GM21528 (cell line): ENCODE data around the gene CCDC6.
A peak's percentile ranks its signal among the peaks of the same experiment; 100 is the strongest.
"Not testable (repeated sequence)": the region's sequence is repeated elsewhere in the genome, so short reads cannot be mapped to it uniquely, and the experiment has no call there.

ENCODE experiments used
- ATAC-seq: cut with Tn5 transposase; IDR thresholded peaks from one replicate; pipeline ENCODE4 v1.9.1; 2021; ENCODE audit warnings: mild to moderate bottlenecking, moderate library complexity; ENCODE audit not compliant: unreplicated experiment, low FRiP score

The CCDC6 gene

DNA sequence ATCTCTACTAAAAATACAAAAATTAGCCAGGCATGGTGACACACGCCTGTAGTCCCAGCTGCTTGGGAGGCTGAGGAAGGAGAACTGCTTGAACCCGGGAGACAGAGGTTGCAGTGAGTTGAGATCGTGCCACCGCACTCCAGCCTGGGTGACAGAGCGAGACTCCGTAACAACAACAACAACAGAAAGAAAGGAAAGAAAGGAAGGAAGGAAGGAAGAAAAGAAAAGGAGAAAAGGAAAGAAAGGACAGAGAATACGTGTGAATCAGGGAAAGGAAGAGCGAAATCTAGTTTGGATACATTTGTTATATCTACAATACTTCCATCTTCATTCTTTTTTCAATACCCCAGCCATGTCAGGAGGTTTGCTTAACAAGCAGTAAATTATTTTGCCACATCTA, 21.5 kb downstream of the CCDC6 start:
- ATAC-seq: not testable (repeated sequence)

DNA sequence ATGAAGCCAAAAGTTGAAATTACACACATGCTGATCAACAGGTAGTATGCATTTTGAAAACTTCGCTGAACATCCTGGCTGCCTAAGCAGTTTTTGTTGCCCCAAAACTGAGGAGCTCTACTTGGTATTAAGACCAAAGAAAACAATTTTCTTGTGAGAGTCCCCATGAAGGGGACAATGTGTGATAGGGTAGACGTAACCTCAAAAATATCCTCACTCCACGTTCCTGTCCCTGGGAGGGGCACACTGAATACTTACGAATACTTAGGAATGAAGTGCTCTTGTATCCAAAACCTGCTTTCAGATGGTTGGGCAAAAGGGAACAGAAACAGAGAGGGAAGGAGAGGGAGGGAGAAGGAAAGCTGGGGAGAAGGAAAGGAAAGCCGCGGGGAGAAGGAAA, 24.7 kb downstream of the CCDC6 start:
- ATAC-seq: no peak

DNA sequence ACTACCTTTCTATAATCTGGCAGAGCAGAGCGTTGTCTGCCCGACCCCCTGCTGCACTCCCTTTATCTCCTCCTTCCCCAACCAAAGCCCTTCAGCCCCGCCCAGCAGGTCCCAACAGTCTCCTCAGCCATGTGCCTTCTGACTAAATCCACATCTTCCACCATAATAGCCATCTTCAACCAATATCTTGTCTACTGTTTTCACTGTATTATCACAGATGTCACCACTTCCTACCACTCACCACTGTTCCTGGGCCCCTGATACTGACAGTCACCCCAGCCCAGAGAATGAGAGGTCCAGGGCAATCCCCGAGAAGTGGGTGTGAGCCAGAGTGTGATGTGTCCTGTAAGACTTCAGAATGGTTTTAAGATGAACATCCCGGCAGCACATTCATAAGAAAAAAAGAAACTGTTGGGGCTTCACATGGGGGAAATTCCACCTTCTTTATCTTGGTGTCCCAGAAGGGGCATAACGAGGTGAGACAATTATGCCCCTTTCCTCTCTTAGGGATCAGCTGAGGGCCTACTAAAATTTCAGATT, 25.3 kb downstream of the CCDC6 start:
- peak; percentile 63 for ATAC-seq

DNA sequence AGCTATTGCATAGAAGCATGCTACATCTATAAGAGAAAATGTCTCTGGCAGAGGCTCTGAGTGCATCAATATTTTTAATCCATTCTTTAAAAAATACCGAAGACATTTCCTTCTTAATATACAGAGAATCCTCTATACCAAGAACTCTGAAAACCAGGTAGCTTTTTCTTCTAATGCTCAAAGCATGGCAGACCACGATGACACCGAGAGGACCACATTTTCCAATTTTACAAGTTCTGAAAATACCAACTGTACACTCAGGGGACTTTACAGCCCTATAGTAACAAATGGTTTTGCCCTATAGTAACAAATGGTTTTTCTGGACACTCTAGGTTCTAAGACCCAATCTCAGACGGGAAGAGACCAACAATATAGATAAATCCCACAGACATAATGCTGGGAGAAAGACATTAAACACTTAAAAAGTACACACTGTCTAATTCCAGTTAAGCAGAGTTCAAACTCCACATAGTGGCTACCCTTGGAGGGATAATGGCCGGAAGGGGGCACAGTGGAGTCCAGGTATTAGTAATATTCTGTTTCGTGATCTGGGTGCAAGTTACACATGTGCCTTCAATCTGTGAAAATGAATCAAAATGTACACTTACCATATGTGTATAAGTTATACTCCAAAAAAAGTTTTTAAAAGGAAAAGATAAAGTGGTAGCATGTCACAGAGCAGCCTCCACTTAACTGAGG, 26.2 kb downstream of the CCDC6 start:
- no peak for ATAC-seq

GRCh38 chr10:59879363-59879913, 26.9 kb downstream of the CCDC6 start:
- peak; percentile 54 for ATAC-seq

DNA sequence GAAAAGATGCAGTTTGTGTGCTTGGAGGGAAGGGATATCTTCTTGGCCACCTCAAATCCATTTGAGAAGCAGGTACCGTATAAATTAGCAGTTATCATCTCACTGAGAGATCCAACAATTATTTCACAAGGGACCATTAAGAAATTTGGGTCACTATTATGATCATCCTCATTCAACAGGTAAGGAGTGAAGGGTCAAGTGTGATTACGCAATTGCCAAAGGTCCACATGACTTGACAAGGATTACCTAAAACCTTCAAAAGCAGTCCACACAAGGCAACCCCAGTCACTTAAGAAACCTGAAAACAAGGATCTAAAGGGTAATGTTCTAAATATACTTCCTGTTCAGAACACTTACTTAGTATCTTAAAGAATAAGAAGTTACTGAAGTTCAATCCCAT, 27.4 kb downstream of the CCDC6 start:
- ATAC-seq: no peak

DNA sequence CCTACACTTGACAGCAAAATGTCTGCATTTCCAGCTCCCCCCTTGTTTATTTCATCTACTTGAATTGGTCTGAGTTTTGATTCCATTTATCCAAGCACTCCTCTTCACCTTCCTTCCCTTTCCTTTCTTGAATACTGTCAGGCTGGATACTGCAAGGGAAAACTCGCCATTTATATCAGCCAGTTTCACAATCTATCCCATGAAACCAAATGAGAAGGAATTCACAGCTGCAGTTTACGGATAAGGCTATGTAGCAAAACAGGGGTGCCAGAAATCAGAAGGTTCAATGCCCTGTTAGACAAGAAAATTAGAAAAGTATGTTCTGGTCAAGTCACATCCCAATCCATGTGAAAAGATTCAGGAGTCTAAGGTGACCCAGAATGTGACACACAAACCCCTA, 28.1 kb downstream of the CCDC6 start:
- ATAC-seq: no peak

GRCh38 chr10:59877191-59877671, 29.1 kb downstream of the CCDC6 start:
- no peak for ATAC-seq

GRCh38 chr10:59876695-59877094, 29.7 kb downstream of the CCDC6 start:
- no peak for ATAC-seq

DNA sequence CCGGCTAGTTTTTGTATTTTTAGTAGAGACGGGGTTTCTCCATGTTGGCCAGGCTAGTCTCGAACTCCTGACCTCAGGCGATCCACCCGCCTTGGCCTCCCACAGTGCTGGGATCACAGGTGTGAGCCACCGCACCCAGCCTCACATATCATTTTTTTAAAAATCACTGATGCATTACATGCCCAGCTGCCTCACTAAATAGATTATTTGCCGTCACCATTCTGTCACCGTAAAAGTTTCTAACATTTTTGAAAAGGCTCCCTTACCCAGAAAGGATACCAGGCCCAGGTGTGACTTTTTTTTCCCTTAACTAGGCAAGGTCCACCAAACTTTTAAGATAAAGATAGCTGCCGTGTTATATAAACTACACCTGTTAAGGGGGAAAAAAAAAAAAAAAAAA, 30.1 kb downstream of the CCDC6 start:
- not testable (repeated sequence) for ATAC-seq

DNA sequence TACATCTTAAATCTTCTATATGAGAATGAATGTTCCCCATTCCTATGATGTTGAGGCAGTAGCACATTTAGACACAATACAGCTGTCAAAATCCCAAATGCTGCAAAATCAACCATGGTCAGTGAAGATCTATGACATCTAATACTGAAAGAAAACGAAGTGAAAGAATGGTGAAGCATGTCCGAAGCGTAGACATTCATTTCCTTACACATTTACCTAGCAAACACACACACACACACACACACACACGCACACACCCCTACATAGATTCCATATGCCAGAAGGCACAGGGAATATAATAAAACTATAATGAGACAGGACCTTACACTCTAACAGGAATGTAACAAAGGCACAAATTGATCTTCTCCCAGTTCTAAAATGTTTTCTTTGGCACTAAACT, 32.5 kb downstream of the CCDC6 start:
- ATAC-seq: peak; percentile 69

GRCh38 chr10:59872892-59873463, 33.4 kb downstream of the CCDC6 start:
- no peak for ATAC-seq

- ATAC-seq: no peak
These were observed 36.2 kb downstream of the CCDC6 start for GRCh38 chr10:59870152-59870551.

DNA sequence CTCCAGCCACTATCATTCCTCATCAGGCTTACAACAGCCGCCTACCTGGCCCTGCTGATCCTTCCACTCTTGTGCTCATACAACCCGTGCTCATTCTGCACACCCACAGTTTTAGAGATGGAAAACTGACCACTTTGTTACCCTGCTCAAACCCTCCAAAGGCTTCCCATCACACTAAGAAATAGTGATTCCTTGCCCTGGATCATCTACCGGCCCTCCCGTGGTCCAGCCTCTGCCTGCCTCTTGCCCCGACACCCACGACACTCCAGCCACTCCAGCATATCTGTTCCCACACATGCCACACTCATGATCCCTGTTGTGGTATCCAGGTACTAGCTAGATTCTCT, 36.8 kb downstream of the CCDC6 start:
- no peak for ATAC-seq

GRCh38 chr10:59868696-59869593, 37.4 kb downstream of the CCDC6 start:
- no peak for ATAC-seq

DNA sequence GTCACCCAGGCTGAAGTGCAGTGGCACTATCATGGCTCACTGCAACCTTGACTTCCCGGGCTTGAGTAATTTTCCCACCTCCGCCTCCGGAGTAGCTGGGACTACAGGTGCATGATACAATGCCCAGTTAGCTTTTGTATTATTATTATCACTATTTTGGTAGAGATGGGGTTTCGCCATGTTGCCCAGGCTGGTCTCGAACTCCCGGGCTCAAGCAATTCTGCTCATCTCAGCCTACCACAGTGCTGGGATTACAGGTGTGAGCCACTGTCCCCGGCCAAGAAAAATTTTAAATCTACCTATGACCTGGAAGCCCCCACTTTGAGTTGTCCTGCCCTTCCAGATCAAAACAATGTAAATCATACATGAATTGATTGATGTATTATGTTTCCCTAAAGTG, 38.8 kb downstream of the CCDC6 start:
- ATAC-seq: no peak

GRCh38 chr10:59865101-59865500, 41.3 kb downstream of the CCDC6 start:
- ATAC-seq: no peak

- ATAC-seq: no peak
These were observed 42.0 kb downstream of the CCDC6 start for GRCh38 chr10:59864141-59864962.

DNA sequence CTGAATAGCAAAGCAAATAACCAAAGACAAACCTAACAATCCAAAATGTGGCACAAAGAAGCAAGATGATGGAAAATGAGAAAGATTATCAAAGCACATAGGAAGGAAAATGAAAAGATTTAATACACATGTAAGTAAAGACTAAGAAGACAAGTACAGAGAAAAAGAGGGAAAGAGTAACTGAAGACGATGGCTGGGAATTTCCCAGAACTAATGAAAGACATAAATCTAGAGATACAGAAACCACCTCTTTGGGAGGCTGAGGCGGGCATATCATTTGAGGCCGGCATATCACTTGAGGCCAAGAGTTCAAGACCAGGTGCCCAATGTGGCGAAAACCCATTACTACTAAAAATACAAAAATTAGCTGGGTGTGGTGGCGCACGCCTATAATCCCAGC, 46.8 kb downstream of the CCDC6 start:
- no peak for ATAC-seq

- no peak for ATAC-seq
These were observed 48.4 kb downstream of the CCDC6 start for GRCh38 chr10:59857921-59858320.
